ENCODE data around the gene PON3. TPM values are rescaled to one million over a fixed set of nuclear protein-coding genes. Genes with fewer than 3 reads are reported as not detected.

The PON3 gene
- total RNA-seq, 2 donors from 2014 or later: 3.0 to 3.5 TPM

- TF ChIP-seq CTCF (IDR thresholded peaks at IDR 0.05): no peak
- no peaks in the 10 kb centered on the region for H3K9me3 ChIP-seq
- H3K27ac ChIP-seq: no peak overlapping the region
- no peaks in the 10 kb centered on the region for H3K4me1 ChIP-seq
- intact Hi-C loops (cut with DNase I): no loop called here
- H3K36me3 ChIP-seq: no peaks in the 10 kb centered on the region
- H3K9ac ChIP-seq (ENCODE audit: low read depth in 2 of 2, low read length in 2 of 2): no peak overlapping the region
- no peaks in the 10 kb centered on the region for H3K27me3 ChIP-seq
- no peak overlapping the region for H3K4me3 ChIP-seq
- no peak for DNase-seq
These were observed 28.5 kb upstream of the PON3 start for GRCh38 chr7:95424716-95425115.

DNA sequence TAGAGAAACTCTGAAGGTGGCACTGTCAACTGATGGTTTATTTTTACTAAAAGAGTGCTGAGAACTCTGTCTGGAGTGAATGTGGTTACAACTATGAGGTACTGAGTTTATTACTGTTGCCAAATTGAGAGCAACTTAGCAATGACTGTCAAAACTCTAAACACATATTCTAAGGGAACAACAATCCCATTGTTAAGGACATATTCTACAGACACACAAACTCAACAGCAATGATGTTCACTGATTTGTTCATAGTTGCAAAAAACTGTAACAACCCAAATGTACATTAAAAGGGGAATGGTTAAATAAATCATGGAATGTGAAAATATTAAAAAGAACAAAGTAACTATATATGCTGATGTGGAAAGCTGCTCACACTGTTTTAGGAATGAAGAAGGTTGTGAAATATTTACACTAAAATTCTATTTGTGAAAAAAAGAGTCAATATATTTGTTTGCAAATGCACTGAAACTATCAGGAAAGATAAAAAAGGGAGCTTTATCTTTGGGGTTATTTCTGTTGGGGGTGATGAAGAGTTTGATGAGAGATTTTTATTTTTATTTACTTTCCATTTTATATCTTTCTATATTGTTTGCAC lies 25.8 kb upstream of the PON3 start:
- no peaks in the 10 kb centered on the region for H3K36me3 ChIP-seq
- H3K4me3 ChIP-seq: no peak overlapping the region
- no peaks in the 10 kb centered on the region for H3K27me3 ChIP-seq
- intact Hi-C loops (cut with DNase I): no loop called here
- H3K9ac ChIP-seq (ENCODE audit: low read depth in 2 of 2, low read length in 2 of 2): no peak overlapping the region
- H3K27ac ChIP-seq: no peak overlapping the region
- no peaks in the 10 kb centered on the region for H3K4me1 ChIP-seq
- TF ChIP-seq CTCF (IDR thresholded peaks at IDR 0.05): no peak
- no peak for DNase-seq
- no peaks in the 10 kb centered on the region for H3K9me3 ChIP-seq

DNA sequence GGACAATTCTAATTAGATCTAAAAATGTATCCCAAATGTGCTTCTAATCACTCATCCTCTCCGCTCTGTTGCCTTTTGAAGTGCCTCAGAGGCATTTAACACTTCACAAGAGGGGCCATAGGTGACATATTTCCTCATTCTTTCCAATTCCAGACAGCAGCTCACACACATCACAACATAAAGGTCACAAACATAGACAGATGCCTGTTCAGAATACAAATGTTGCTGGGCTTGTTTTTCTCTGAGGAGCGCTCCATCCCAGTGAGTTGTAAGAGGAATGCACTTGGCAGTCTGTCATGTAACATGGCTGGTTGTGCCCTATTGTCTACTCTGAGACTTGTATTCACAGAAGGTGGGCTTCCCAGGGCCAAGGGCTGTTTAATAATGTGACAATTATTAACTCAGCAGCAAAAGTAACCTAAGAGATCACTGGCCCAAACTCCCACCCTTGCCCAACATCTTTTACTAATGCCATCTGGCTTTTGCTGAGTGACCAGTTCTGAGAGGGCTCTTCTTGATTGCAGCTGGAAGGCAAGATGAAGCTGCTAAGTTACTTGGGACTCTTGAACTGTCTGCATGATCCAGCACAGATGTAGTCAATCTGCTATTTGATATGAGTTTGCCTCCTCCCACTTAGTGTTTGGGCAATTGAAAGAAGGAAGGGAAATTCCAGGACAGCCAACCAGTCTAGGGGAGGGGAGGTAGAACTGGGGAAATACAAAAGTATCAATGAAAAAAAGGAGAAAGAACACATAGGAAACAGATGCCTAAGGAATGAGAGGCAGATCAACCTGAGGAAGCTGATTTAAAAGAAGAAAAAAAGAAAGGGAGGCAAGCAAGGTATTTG lies 25.0 kb upstream of the PON3 start:
- Histone ChIP-seq H3K36me3 (no peaks in the 10 kb centered on the region), H3K27ac (no peak overlapping the region)

DNA sequence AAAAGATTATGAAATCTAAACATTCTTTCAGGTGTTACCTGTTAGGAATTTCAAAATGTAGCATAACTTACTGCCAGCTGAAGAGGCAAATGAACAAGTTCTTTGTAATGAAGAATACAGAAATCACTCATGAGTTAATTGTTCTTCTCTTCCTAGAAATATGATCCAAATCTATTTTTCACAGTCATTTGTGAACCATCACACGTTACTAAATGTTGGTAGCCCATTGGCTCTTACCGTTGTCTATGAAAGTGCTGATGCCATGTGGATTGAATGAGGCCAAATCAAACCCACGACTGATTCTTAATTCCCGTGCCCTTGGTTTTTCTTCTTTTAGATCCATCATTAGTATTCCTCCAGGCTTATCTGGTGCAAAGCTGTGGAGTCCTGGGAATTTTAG lies 15.9 kb upstream of the PON3 start:
- no peaks in the 10 kb centered on the region for H3K4me1 ChIP-seq
- H3K36me3 ChIP-seq: no peaks in the 10 kb centered on the region
- DNase-seq: no peak
- TF ChIP-seq CTCF (IDR thresholded peaks at IDR 0.05): no peak
- H3K9me3 ChIP-seq: no peaks in the 10 kb centered on the region
- H3K27ac ChIP-seq: no peak overlapping the region
- no peak overlapping the region for H3K4me3 ChIP-seq
- no peak overlapping the region for H3K9ac ChIP-seq (ENCODE audit: low read depth in 2 of 2, low read length in 2 of 2)
- no peaks in the 10 kb centered on the region for H3K27me3 ChIP-seq
- intact Hi-C loops (cut with DNase I): no loop called here

More for the DNA sequence above, 25.0 kb upstream of the PON3 start:
- TF ChIP-seq CTCF (IDR thresholded peaks at IDR 0.05): no peak
- Histone ChIP-seq H3K27me3 (no peaks in the 10 kb centered on the region), H3K9me3 (no peaks in the 10 kb centered on the region), H3K4me3 (no peak overlapping the region), H3K9ac (ENCODE audit: low read depth in 2 of 2, low read length in 2 of 2) (no peak overlapping the region), H3K4me1 (no peaks in the 10 kb centered on the region)
- intact Hi-C loops (cut with DNase I): no loop called here
- no peak for DNase-seq

DNA sequence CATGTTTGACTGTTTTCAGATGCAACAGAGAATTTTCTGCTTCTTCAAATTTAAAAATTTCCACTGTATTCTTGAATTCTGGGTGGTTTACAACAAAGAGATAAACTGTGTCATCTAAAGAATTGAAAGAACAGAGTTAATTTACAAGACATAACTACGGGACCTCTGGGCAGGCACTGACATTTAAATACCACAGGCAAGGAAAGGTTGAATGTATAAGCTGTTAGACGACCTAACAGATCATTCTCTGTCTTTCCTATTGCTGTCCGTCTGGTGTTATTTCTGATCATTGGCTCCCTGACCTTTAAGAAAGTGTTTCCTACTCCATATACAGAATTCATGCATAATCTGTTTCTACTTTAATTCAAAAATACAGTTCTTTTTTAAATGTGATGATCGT lies 15.5 kb upstream of the PON3 start:
- Histone ChIP-seq H3K27me3 (no peaks in the 10 kb centered on the region), H3K9me3 (no peaks in the 10 kb centered on the region), H3K9ac (ENCODE audit: low read depth in 2 of 2, low read length in 2 of 2) (no peak overlapping the region), H3K4me1 (no peaks in the 10 kb centered on the region), H3K27ac (no peak overlapping the region), H3K4me3 (no peak overlapping the region), H3K36me3 (no peaks in the 10 kb centered on the region)
- intact Hi-C loops (cut with DNase I): no loop called here
- no peak for TF ChIP-seq CTCF (IDR thresholded peaks at IDR 0.05)
- no peak for DNase-seq

Data from colonic mucosa (tissue), 4 donors.